H1 (cell line): ENCODE results near the gene RUVBL2. TPM values are rescaled to one million over a fixed set of nuclear protein-coding genes. Genes with fewer than 3 reads are reported as not detected.
A peak's percentile ranks its signal among the peaks of the same experiment; 100 is the strongest.

ENCODE experiments used
- CTCF ChIA-PET: fragments of 300-600 bp; sonication (Branson Sonifier 250); formaldehyde crosslinking; loops from one replicate; lab custom pipeline; 2021; ENCODE audit not compliant: partially characterized antibody; lab: Charles Lee
- POLR2A ChIA-PET: fragments of 300-600 bp; sonication (Branson Sonifier 250); formaldehyde crosslinking; loops from one replicate; lab custom pipeline; 2021; ENCODE audit warnings: inconsistent platforms; ENCODE audit not compliant: partially characterized antibody; lab: Charles Lee
- DNase-seq, 2 experiments: peaks; one replicate each; pipeline versions ENCODE4 v3.0.0 to v3.0.0-alpha.2; 2010 to 2022; ENCODE audit warnings: low spot score in 2 of 2, low read depth in 1 of 2, mixed read lengths in 1 of 2
- FAIRE-seq: peaks from 2 replicates; lab custom pipeline; 2011; peaks lifted over from hg19 to GRCh38; lab: Jason Lieb, UNC
- H2AFZ ChIP-seq: 2 replicates; pipeline ENCODE4 v1.8.1; 2012; ENCODE audit warnings: low read length, inconsistent platforms
- H2AK5ac ChIP-seq: 2 replicates; pipeline ENCODE4 v1.6.1; 2013; ENCODE audit warnings: low read depth, low read length
- H2BK120ac ChIP-seq: replicated peaks from 2 replicates; pipeline ENCODE3; 2013; ENCODE audit warnings: low read depth, low read length, inconsistent platforms
- H2BK12ac ChIP-seq: 2 replicates; pipeline ENCODE4 v1.6.1; 2013; ENCODE audit warnings: low read depth, low read length
- H2BK15ac ChIP-seq: 2 replicates; pipeline ENCODE4 v1.6.1; 2013; ENCODE audit warnings: low read length
- H2BK20ac ChIP-seq: 2 replicates; pipeline ENCODE4 v1.6.1; 2013; ENCODE audit warnings: low read length
- H2BK5ac ChIP-seq: 2 replicates; pipeline ENCODE4 v1.6.1; 2013; ENCODE audit warnings: low read depth, low read length
- H3K14ac ChIP-seq: 2 replicates; pipeline ENCODE4 v1.6.1; 2013; ENCODE audit warnings: inconsistent platforms; ENCODE audit not compliant: insufficient read length
- H3K18ac ChIP-seq: 2 replicates; pipeline ENCODE4 v1.6.1; 2013; ENCODE audit warnings: low read length; ENCODE audit errors: extremely low read depth
- H3K23ac ChIP-seq: 2 replicates; pipeline ENCODE4 v1.6.1; 2013; ENCODE audit warnings: inconsistent platforms; ENCODE audit not compliant: insufficient read length
- H3K23me2 ChIP-seq: 2 replicates; pipeline ENCODE4 v1.6.1; 2013; ENCODE audit warnings: low read depth, low read length
- H3K27ac ChIP-seq: 2 replicates; pipeline ENCODE4 v1.6.1; 2011; ENCODE audit warnings: low read depth, low read length, inconsistent platforms
- H3K27me3 ChIP-seq, 4 experiments: replicated peaks in 1 of 4; 1 replicate in 1 of 4; 2 replicates in 3 of 4; pipeline versions ENCODE4 v1.6.1 to v1.8.1; 2011 to 2013; ENCODE audit warnings: low read length in 3 of 4, mild to moderate bottlenecking in 3 of 4, inconsistent platforms in 2 of 4, mixed read lengths in 2 of 4, moderate library complexity in 1 of 4; ENCODE audit not compliant: control insufficient read depth in 3 of 4, insufficient read depth in 3 of 4; ENCODE audit errors: extremely low read depth in 1 of 4
- H3K36me3 ChIP-seq, 4 experiments: 2 replicates each; pipeline versions ENCODE4 v1.6.1 to v1.8.1; 2011 to 2013; ENCODE audit warnings: mild to moderate bottlenecking in 4 of 4, low read length in 3 of 4, moderate library complexity in 2 of 4, control low read depth in 1 of 4, inconsistent platforms in 1 of 4; ENCODE audit not compliant: insufficient read depth in 4 of 4, control insufficient read depth in 2 of 4
- H3K4ac ChIP-seq: replicated peaks from 2 replicates; pipeline ENCODE3; 2013; ENCODE audit warnings: low read length, low read depth, mixed read lengths, inconsistent platforms; ENCODE audit not compliant: insufficient read length
- H3K4me1 ChIP-seq, 4 experiments: replicated peaks in 1 of 4; 1 replicate in 1 of 4; 2 replicates in 3 of 4; pipeline versions ENCODE4 v1.6.1 to v1.8.1; 2011 to 2013; ENCODE audit warnings: low read length in 3 of 4, inconsistent platforms in 2 of 4, mixed read lengths in 1 of 4; ENCODE audit not compliant: insufficient read depth in 4 of 4, control insufficient read depth in 3 of 4
- H3K4me2 ChIP-seq, 2 experiments: 2 replicates each; pipeline versions ENCODE4 v1.6.1 to v1.8.1; 2011 to 2013; ENCODE audit warnings: low read depth in 2 of 2, low read length in 2 of 2, control low read depth in 1 of 2, inconsistent platforms in 1 of 2, mild to moderate bottlenecking in 1 of 2; ENCODE audit not compliant: insufficient read depth in 1 of 2
- H3K4me3 ChIP-seq, 4 experiments: fragments of 200-600, 300-600 bp in 1 of 4; sonication (generic), shearing (Covaris generic), sonication (Bioruptor Twin) in 1 of 4; 2 replicates each; pipeline versions ENCODE4 v1.5.1 to v1.8.1; 2011 to 2016; ENCODE audit warnings: low read length in 4 of 4, low read depth in 3 of 4, control low read depth in 2 of 4, inconsistent platforms in 2 of 4, mild to moderate bottlenecking in 2 of 4, mixed read lengths in 1 of 4, moderate library complexity in 1 of 4; ENCODE audit not compliant: insufficient read depth in 2 of 4; ENCODE audit errors: extremely low read depth in 1 of 4
- H3K56ac ChIP-seq: replicated peaks from 2 replicates; pipeline ENCODE3; 2013; ENCODE audit warnings: low read depth, mild to moderate bottlenecking, mixed read lengths, low read length, inconsistent platforms; ENCODE audit not compliant: insufficient read length
- H3K79me1 ChIP-seq: 2 replicates; pipeline ENCODE4 v1.6.1; 2013; ENCODE audit warnings: low read depth, low read length, control low read depth
- H3K79me2 ChIP-seq, 2 experiments: 2 replicates each; pipeline versions ENCODE4 v1.6.1 to v1.8.1; 2012 to 2013; ENCODE audit warnings: low read length in 2 of 2, mild to moderate bottlenecking in 2 of 2, inconsistent platforms in 1 of 2; ENCODE audit not compliant: insufficient read depth in 2 of 2, control insufficient read depth in 1 of 2
- H3K9ac ChIP-seq, 4 experiments: replicated peaks in 1 of 4; 1 replicate in 1 of 4; 2 replicates in 3 of 4; pipeline versions ENCODE4 v1.6.1 to v1.8.1; 2011 to 2013; ENCODE audit warnings: low read depth in 3 of 4, low read length in 3 of 4, control low read depth in 2 of 4, mild to moderate bottlenecking in 2 of 4, moderate library complexity in 2 of 4, inconsistent platforms in 1 of 4; ENCODE audit errors: extremely low read depth in 1 of 4
- H3K9me3 ChIP-seq, 2 experiments: 2 replicates each; pipeline versions ENCODE4 v1.6.1 to v1.8.1; 2012 to 2013; ENCODE audit warnings: mild to moderate bottlenecking in 2 of 2, moderate library complexity in 2 of 2, control low read depth in 1 of 2, inconsistent platforms in 1 of 2, low read depth in 1 of 2, low read length in 1 of 2, mixed read lengths in 1 of 2; ENCODE audit not compliant: insufficient read depth in 2 of 2
- H4K20me1 ChIP-seq, 2 experiments: replicated peaks in 1 of 2; 2 replicates each; pipeline versions ENCODE3 to v1.8.1; 2011 to 2013; ENCODE audit warnings: inconsistent platforms in 2 of 2, low read length in 2 of 2, mild to moderate bottlenecking in 1 of 2; ENCODE audit not compliant: insufficient read depth in 2 of 2, control insufficient read depth in 1 of 2
- H4K5ac ChIP-seq: 2 replicates; pipeline ENCODE4 v1.6.1; 2013; ENCODE audit warnings: low read length, low read depth, mixed read lengths, inconsistent platforms; ENCODE audit not compliant: insufficient read length
- H4K8ac ChIP-seq: 2 replicates; pipeline ENCODE4 v1.8.0; 2013; ENCODE audit warnings: mild to moderate bottlenecking, moderate library complexity, low read length, inconsistent platforms; ENCODE audit not compliant: insufficient read depth; ENCODE audit errors: extremely low read depth
- H4K91ac ChIP-seq: replicated peaks from 2 replicates; pipeline ENCODE3; 2013; ENCODE audit warnings: low read length, mixed read lengths, inconsistent platforms; ENCODE audit not compliant: insufficient read length
- CBX5 ChIP-seq: fragments of 300-800, 300-1000 bp; sonication (generic); IDR thresholded peaks from 2 replicates; pipeline ENCODE4 v1.7.1; 2016; ENCODE audit warnings: antibody characterized with exemption, low read length, low read depth
- CHD1 ChIP-seq: IDR thresholded peaks from 2 replicates; pipeline ENCODE4 v1.6.1; 2012; ENCODE audit warnings: low read depth, low read length, improper control_type of control experiment
- KDM1A ChIP-seq: fragments of 200-600, 300-600 bp; sonication (generic); IDR thresholded peaks from 2 replicates; pipeline ENCODE4 v1.7.1; 2016; ENCODE audit warnings: mild to moderate bottlenecking, low read length, borderline replicate concordance
- MAFK ChIP-seq: IDR thresholded peaks from 2 replicates; pipeline ENCODE4 v1.6.1; 2012; ENCODE audit warnings: low read depth, mild to moderate bottlenecking, improper control_type of control experiment, low read length
- SP1 ChIP-seq: IDR thresholded peaks from 2 replicates; pipeline ENCODE4 v1.6.1; 2011; ENCODE audit warnings: low read depth, low read length
- SP2 ChIP-seq: IDR thresholded peaks from 2 replicates; pipeline ENCODE4 v1.6.1; 2012; ENCODE audit warnings: mild to moderate bottlenecking, low read length, inconsistent platforms
- SP4 ChIP-seq: IDR thresholded peaks from 2 replicates; pipeline ENCODE4 v1.6.1; 2012; ENCODE audit warnings: low read length, inconsistent platforms
- SUZ12 ChIP-seq: fragments of 200-600 bp; sonication (generic); IDR thresholded peaks from 2 replicates; pipeline ENCODE4 v1.6.1; 2012; ENCODE audit warnings: mild to moderate bottlenecking, inconsistent platforms, low read length, moderate library complexity, mixed read lengths
- WGBS, 2 experiments: shearing (Covaris generic) in 1 of 2; methylation state at CpG; one replicate each; pipeline versions ENCODE4 v1.1.6 to v1.1.7; 2013 to 2015; ENCODE audit warnings: low lambda C conversion rate in 2 of 2, mixed read lengths in 2 of 2, inconsistent platforms in 1 of 2, low coverage in 1 of 2, missing lambda C conversion rate in 1 of 2; ENCODE audit not compliant: insufficient replicate concordance in 2 of 2, insufficient coverage in 1 of 2, insufficient read length in 1 of 2; ENCODE audit errors: extremely low coverage in 1 of 2, missing lambda C conversion rate in 1 of 2; 5-methylcytosine and 5-hydroxymethylcytosine counted together
- polyA plus RNA-seq, 7 experiments: library from polyadenylated mRNA; depleted of rRNA in 3 of 7; stranded (reverse) in 5 of 7; unstranded in 2 of 7; fragments of >200 nt in 5 of 7; fragments of 200-250 nt in 2 of 7; gene quantifications; 1 replicate in 5 of 7; 2 replicates in 1 of 7; 4 replicates in 1 of 7; pipeline versions ENCODE4 v1.2.1 to v1.2.3, GENCODE V29; 2011 to 2013; ENCODE audit warnings: missing spikeins in 2 of 7, mixed read lengths in 2 of 7
- total RNA-seq: library from RNA; stranded (reverse); fragmentation: NEBNext Ultra II Directional; extraction: Animal tissue kit (Norgen Biotek cat#: 25700); gene quantifications from 2 replicates; pipeline ENCODE4 v1.2.1, GENCODE V29; 2021
- TF ChIP-seq, protein P1 (sequence below): IDR thresholded peaks from 2 replicates; pipeline ENCODE4 v1.6.1; 2012; ENCODE audit warnings: inconsistent platforms

Gene RUVBL2
- total and polyA plus RNA-seq, 2 of the 8 experiments (the other 6 are each of a cell fraction or from before 2014, with no cell fraction given), result 152 to 247 TPM

DNA sequence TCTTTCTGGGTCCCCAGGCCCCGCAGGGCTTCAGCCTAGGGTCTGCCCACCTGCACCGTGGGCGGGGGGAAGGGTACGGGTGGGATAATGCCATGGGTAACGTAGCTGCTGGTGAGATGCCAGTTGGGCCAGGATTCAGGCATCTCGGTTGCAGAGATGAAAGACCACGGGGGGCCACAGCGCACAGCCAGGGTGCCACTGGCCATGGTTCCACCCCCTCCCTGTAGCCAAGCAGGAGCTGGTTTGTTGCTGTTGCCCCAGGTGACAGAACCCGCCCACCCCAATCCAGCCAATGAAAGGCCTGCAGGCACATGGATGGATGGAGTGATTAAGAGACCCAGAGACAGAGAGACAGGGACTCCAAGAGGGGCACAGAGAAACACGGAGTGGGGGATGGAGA, 64.9 kb downstream of the RUVBL2 start:
- H3K27me3 ChIP-seq, result peaks cover 10 to 48% (median 44%) of the 10 kb centered on the region in 4 experiments
- CTCF ChIA-PET, result interaction anchor here (1.2 to 3.5 kb wide), 7 partner anchors 11 to 152 kb away, joined by 3 to 25 read pairs (median 4); no protein-coding TSS in a partner anchor

More for the DNA sequence above, 64.9 kb downstream of the RUVBL2 start:
- H2AFZ ChIP-seq, result no peak overlapping the region
- H3K4me1 ChIP-seq, result peaks cover 0 to 11% (median 10%) of the 10 kb centered on the region in 4 experiments; a peak in 6 of 7 replicates
- DNase-seq (no peak), FAIRE-seq (no peak)
- no peaks in the 10 kb centered on the region for H3K79me2 ChIP-seq
- no peaks in the 10 kb centered on the region for H3K36me3 ChIP-seq
- H3K4me3 ChIP-seq, result no peak overlapping the region
- H3K4me2 ChIP-seq, result peak overlapping the region in 1 of 2 experiments; percentile 80; a peak in 1 of 4 replicates
- H4K5ac ChIP-seq, result no peak overlapping the region
- H3K14ac ChIP-seq, result no peak overlapping the region
- no peaks in the 10 kb centered on the region for H3K79me1 ChIP-seq
- no peak overlapping the region for H3K9ac ChIP-seq
- peaks cover 6% of the 10 kb centered on the region; the same call in 1 of the 2 replicates for H3K23me2 ChIP-seq
- no peak overlapping the region for H3K18ac ChIP-seq
- no peak overlapping the region for H2BK12ac ChIP-seq
- H4K20me1 ChIP-seq, result peaks cover 0 to 2% of the 10 kb centered on the region in 2 experiments
- H3K4ac ChIP-seq, result no peak overlapping the region
- H3K9me3 ChIP-seq, result no peaks in the 10 kb centered on the region
- no peak overlapping the region for H2BK20ac ChIP-seq
- no peak overlapping the region for H4K91ac ChIP-seq
- POLR2A ChIA-PET, result interaction anchor here (1.2 to 2.1 kb wide), 2 partner anchors 15 to 30 kb away, joined by 3 to 6 read pairs; no protein-coding TSS in a partner anchor
- no peak overlapping the region for H3K27ac ChIP-seq
- H3K56ac ChIP-seq, result no peak overlapping the region
- WGBS, 2 experiments, result 70% methylated on average over 9 of the region's 10 CpGs; no CpG with 5 or more reads in 1 of the 2 experiments
- H2BK5ac ChIP-seq, result no peak overlapping the region
- no peak overlapping the region for H2BK120ac ChIP-seq
- H4K8ac ChIP-seq, result no peak overlapping the region; the same call in 1 of the 2 replicates
- no peak overlapping the region for H2AK5ac ChIP-seq
- H3K23ac ChIP-seq, result no peak overlapping the region
- TF ChIP-seq CBX5 (no peak), MAFK (no peak), SUZ12 (no peak), KDM1A (no peak), SP2 (peak; percentile 16; the same call in 1 of the 2 replicates), SP1 (peak; percentile 50; the same call in 1 of the 2 replicates), CHD1 (no peak), SP4 (no peak)
- TF ChIP-seq, protein P1, sequence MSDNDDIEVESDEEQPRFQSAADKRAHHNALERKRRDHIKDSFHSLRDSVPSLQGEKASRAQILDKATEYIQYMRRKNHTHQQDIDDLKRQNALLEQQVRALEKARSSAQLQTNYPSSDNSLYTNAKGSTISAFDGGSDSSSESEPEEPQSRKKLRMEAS, result peak; percentile 58
- TF ChIP-seq, all 59 proteins: peak for 3
- H2BK15ac ChIP-seq, result no peak overlapping the region
